Measurements from ENCODE around the gene APCS.
A peak's percentile ranks its signal among the peaks of the same experiment; 100 is the strongest.

Gene APCS, protein sequence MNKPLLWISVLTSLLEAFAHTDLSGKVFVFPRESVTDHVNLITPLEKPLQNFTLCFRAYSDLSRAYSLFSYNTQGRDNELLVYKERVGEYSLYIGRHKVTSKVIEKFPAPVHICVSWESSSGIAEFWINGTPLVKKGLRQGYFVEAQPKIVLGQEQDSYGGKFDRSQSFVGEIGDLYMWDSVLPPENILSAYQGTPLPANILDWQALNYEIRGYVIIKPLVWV

GRCh38 chr1:159587461-159587951, at the start of gene APCS:
Gene APCS, plus strand, starts transcription at chr1:159587826. Its CDS starts 96 bp downstream, at chr1:159587922.
- DNase-seq (ENCODE audit: low spot score): no peak

- no peak for DNase-seq (ENCODE audit: low spot score)
These were observed 39.5 kb upstream of the APCS start for GRCh38 chr1:159548126-159548525.

GRCh38 chr1:159554261-159554660, 33.4 kb upstream of the APCS start:
- no peak for DNase-seq (ENCODE audit: low spot score)

DNA sequence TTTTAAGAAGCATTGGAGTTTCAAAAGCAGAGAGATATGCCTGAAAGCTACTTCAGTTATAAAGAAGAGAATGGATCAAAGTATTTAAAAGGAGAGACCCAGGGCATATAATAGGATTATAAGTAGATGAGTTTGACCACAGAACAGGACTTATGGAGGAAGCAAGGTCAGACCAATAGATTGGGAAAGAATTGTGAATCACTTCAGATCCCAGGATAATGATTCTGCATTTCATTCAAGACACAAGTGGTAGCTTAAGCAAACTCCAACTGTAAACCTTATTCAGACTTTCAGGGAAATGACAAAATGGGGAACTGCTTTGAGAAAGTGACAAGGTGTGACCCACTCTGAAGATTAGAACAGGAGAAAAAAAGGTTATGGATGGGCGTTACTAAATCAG, 32.9 kb upstream of the APCS start:
- no peak for DNase-seq (ENCODE audit: low spot score)

DNA sequence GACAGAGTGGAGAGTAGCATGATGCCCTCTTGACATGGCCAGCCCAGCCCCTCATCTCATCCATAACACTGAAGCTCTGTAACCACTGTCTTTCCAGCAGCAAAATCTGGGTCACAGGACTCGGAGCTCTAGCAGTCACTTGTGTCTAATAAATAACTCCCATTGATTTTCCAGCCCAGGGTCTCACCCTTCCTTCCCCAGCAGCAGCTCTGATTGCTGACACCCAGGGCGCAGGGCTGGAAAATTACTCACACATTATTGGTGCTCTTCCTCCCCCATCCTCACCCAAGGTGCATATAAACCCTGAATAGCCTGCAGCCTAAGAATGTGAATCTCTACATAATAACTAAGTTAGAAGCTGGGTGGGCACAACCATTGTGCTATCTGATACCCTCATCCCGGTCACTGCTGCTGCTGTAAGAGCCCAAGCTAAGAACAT, 30.7 kb upstream of the APCS start:
- no peak for DNase-seq (ENCODE audit: low spot score)

GRCh38 chr1:159560599-159560998, 27.0 kb upstream of the APCS start:
- no peak for DNase-seq (ENCODE audit: low spot score)

DNA sequence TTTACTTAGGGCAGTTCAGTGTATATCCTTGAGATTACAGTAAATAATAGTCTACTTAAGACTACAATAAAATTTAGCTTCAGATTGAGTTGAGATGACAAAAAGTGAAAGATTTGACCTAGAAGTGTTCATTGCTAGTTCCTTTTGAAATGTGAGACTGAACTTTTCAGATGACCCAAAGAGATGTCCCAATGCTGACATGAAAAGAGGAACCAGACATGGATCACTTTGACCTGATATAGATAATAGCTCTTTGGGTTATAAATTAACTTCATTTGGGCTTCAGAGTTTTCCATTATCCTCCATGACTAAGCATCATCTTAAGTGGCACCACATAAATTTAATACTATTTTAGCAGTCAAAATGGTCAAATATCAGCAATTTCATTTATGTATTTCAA, 26.1 kb upstream of the APCS start:
- DNase-seq (ENCODE audit: low spot score): no peak

- DNase-seq (ENCODE audit: low spot score): no peak
These were observed 24.9 kb upstream of the APCS start for GRCh38 chr1:159562680-159563079.

GRCh38 chr1:159577446-159577845, 10.2 kb upstream of the APCS start:
- no peak for DNase-seq (ENCODE audit: low spot score)

- DNase-seq (ENCODE audit: low spot score): no peak
These were observed 7.3 kb upstream of the APCS start for GRCh38 chr1:159580340-159580739.

DNA sequence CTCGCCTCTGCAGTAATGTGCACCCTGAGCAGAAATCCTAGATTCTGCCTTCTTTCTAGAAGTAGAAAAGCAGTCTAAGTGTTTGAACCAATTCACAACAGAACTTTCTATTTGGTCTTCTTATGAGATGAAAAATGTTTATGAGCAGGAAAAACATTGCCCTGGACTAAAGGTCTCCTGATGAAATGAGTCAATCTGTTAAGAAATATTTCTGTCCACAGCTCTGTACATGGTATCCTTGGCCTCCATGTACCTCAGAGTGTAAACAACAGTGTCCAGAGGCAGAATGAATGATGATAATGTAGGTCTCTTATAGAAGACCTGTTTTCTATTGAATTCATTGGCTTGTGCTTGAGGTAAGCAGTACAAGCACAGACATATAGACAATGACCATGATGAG, 6.2 kb upstream of the APCS start:
- no peak for DNase-seq (ENCODE audit: low spot score)

GRCh38 chr1:159584536-159584935, 3.1 kb upstream of the APCS start:
- no peak for DNase-seq (ENCODE audit: low spot score)

GRCh38 chr1:159591981-159592380, 4.4 kb downstream of the APCS start:
- no peak for DNase-seq (ENCODE audit: low spot score)

DNA sequence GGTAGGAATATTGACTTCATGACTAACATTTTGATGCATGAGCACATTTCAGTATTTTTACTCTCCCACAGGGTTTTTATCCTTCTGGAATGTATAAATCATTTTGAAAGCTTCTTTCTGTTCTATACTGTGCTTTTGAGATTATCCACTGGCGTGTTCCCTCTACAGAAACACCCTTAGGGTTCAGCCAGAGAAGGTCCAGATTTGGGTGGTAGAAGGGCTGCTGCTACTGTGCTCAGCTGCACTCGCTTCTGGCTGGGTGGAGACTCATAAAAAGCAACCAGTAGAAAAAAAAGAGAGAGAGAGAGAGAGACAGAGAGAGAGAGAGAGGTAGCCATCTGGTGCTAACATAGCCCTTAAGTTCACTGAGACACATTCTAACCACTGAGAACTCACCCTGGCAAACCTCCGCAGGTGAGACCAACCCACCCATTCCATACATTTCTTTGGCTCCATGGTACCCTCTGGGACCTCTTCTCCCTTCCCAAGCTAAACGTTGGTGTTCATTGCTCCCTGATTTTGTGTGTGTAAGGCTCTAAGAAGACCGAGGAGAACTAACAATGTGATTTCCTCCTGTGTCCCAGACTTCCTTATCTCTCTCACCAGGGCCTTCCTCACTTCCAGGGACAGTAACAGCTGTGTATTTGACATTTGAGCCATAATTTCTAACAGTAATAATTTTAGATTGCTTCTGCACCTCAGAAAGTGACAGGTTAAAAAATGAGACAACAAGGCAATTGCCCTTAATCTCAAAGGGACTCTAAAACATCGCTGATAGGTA, 7.2 kb downstream of the APCS start:
- no peak for DNase-seq (ENCODE audit: low spot score)

DNA sequence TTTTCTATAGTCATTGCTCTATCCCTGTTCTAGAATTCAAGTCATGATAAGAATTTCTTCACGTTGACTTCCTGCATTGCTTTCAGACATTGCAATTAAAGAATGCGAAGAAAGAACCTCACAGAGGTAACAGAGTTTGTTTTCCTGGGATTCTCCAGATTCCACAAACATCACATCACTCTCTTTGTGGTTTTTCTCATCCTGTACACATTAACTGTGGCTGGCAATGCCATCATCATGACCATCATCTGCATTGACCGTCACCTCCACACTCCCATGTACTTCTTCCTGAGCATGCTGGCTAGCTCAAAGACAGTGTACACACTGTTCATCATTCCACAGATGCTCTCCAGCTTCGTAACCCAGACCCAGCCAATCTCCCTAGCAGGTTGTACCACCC, 10.6 kb downstream of the APCS start:
- DNase-seq (ENCODE audit: low spot score): peak; percentile 58

DNA sequence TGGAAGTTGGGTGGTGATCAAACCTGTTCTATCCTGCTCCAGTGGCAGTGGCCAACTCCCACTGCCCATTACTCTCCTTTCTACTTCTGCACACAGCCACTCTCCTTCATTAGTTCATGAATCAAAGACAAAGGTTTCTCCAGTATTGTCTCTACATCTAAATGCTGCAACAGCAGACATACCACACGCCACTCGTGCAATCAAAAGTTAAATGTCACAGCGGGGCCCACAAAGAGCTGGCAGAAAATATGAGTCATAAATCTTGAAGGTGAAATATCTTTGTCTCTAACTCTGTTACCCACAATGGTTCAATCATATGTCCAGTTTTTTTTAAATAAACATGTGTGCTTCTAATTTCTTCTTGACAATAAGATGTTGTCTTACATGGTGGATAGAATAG, 13.3 kb downstream of the APCS start:
- no peak for DNase-seq (ENCODE audit: low spot score)

DNA sequence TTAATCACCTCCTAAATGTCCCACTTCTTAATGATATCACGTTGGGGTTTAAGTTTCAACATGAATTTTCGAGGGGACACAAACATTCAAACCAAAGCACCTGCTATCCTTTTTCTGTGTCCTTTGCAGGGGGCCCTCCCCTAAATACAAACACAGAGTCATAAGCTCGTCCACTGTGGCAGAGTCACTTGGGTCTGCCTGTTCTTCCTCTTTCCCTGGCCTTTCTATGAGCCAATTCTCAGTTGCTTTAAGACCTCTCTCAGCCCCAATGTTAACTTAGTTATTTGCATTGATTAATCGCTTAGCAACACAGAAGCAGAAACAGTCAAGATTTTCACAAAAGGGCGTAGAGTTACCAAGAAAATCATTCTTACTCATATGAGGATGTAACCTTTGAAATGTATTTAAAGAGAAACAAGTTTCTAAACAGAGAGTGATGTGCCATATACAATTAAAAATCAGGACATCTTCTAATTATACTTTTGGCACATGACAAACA, 14.9 kb downstream of the APCS start:
- no peak for DNase-seq (ENCODE audit: low spot score)

GRCh38 chr1:159612211-159612885, 24.7 kb downstream of the APCS start:
- DNase-seq (ENCODE audit: low spot score): no peak

DNA sequence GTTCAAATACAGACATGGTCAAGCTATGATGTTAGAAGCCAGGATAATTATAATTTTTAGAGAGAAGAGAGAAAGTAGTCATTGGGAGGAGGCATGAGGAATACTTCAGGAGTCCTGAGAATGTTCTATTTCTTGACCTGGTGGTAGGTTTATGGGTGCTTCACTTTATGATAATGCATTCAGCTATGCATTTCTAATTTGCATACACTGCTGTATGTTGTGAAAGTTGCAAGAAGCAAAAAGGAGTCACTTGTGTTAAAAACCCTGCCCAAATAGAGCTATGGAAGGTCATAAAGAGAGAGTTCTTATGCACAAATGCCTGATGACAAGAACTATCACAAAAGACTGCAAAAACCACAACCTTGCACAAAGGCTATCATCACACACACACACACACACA, 45.3 kb downstream of the APCS start:
- DNase-seq (ENCODE audit: low spot score): no peak

Data from AG08395 (cell line).